ENCODE data around the gene FANCI.
"Not testable (repeated sequence)": the region's sequence is repeated elsewhere in the genome, so short reads cannot be mapped to it uniquely, and the experiment has no call there.

- not testable (repeated sequence) for TF ChIP-seq ZNF248 (tag by site-specific recombination; IDR thresholded peaks at IDR 0.05); ZNF791 (tag by site-specific recombination; IDR thresholded peaks at IDR 0.05); ZNF677 (tag by site-specific recombination; IDR thresholded peaks at IDR 0.05); ZNF274 (IDR thresholded peaks at IDR 0.05; ENCODE audit: low read length); ZNF274 (tag by site-specific recombination; IDR thresholded peaks at IDR 0.05; ENCODE audit: borderline replicate concordance); ZNF311 (tag by site-specific recombination; IDR thresholded peaks at IDR 0.05; ENCODE audit: borderline replicate concordance); GFI1B (tag by site-specific recombination; IDR thresholded peaks at IDR 0.05); ZSCAN18 (tag by site-specific recombination; IDR thresholded peaks at IDR 0.05)
- TF ChIP-seq, protein P1, sequence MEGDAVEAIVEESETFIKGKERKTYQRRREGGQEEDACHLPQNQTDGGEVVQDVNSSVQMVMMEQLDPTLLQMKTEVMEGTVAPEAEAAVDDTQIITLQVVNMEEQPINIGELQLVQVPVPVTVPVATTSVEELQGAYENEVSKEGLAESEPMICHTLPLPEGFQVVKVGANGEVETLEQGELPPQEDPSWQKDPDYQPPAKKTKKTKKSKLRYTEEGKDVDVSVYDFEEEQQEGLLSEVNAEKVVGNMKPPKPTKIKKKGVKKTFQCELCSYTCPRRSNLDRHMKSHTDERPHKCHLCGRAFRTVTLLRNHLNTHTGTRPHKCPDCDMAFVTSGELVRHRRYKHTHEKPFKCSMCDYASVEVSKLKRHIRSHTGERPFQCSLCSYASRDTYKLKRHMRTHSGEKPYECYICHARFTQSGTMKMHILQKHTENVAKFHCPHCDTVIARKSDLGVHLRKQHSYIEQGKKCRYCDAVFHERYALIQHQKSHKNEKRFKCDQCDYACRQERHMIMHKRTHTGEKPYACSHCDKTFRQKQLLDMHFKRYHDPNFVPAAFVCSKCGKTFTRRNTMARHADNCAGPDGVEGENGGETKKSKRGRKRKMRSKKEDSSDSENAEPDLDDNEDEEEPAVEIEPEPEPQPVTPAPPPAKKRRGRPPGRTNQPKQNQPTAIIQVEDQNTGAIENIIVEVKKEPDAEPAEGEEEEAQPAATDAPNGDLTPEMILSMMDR (tag by site-specific recombination; IDR thresholded peaks at IDR 0.05): not testable (repeated sequence)
Measured at GRCh38 chr15:89277281-89277680, 33.5 kb downstream of the FANCI start.

Data from HEK293 (cell line).